ENCODE results near the gene PCDHB1. TPM values are rescaled to one million over a fixed set of nuclear protein-coding genes. Genes with fewer than 3 reads are reported as not detected.
"Not testable (repeated sequence)": the region's sequence is repeated elsewhere in the genome, so short reads cannot be mapped to it uniquely, and the experiment has no call there.

PCDHB1 gene
- total and polyA plus RNA-seq, 7 donors, result 0.01 to 0.06 TPM; not detected in 5

DNA sequence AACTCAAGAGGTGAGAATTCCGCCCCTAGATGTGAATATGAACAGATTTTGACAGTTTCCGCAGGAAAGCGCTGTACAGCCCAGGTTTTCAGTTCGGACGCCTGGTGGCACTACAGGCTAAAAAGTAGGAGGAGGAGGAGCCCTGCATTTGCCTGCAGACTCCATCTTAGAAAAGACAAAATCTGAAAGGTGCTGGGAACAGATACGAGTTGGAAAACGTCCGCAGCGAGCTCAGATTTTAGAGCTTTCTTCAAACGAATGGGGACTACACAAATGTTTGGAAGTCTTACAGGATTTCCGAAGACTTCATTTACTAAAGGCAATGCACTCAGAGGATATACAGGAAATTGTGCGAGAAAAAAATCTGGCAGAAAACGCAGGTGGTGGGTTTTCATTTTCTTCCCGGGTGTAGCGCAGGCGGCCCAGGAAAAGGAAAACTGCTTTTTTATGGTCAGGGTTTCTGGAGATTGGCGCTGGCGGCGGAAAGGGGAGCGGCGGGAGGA lies 33.4 kb downstream of the PCDHB1 start:
- TF ChIP-seq, protein P1, sequence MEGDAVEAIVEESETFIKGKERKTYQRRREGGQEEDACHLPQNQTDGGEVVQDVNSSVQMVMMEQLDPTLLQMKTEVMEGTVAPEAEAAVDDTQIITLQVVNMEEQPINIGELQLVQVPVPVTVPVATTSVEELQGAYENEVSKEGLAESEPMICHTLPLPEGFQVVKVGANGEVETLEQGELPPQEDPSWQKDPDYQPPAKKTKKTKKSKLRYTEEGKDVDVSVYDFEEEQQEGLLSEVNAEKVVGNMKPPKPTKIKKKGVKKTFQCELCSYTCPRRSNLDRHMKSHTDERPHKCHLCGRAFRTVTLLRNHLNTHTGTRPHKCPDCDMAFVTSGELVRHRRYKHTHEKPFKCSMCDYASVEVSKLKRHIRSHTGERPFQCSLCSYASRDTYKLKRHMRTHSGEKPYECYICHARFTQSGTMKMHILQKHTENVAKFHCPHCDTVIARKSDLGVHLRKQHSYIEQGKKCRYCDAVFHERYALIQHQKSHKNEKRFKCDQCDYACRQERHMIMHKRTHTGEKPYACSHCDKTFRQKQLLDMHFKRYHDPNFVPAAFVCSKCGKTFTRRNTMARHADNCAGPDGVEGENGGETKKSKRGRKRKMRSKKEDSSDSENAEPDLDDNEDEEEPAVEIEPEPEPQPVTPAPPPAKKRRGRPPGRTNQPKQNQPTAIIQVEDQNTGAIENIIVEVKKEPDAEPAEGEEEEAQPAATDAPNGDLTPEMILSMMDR (IDR thresholded peaks at IDR 0.05), result peak; percentile 46
- DNase-seq, result no peak
- peak in 2 of 4 donors; percentile 66 to 85 for ATAC-seq
- peak overlapping the region; percentile 62 for H3K4me3 ChIP-seq
- intact Hi-C loops (cut with DNase I), result no loop called here
- H3K27me3 ChIP-seq (ENCODE audit: insufficient read depth in 3 of 3, low read length in 2 of 3), result peaks cover 0 to 3% (median 0%) of the 10 kb centered on the region in 3 donors
- H3K36me3 ChIP-seq (ENCODE audit: insufficient read depth in 1 of 2, low read depth in 1 of 2), result no peaks in the 10 kb centered on the region
- no peaks in the 10 kb centered on the region for H3K9me3 ChIP-seq
- H3K4me1 ChIP-seq, result no peaks in the 10 kb centered on the region
- no peak overlapping the region for H3K27ac ChIP-seq
- WGBS, 3 donors, result 6 to 13% (median 8%) methylated on average over 21 of the region's 21 CpGs

DNA sequence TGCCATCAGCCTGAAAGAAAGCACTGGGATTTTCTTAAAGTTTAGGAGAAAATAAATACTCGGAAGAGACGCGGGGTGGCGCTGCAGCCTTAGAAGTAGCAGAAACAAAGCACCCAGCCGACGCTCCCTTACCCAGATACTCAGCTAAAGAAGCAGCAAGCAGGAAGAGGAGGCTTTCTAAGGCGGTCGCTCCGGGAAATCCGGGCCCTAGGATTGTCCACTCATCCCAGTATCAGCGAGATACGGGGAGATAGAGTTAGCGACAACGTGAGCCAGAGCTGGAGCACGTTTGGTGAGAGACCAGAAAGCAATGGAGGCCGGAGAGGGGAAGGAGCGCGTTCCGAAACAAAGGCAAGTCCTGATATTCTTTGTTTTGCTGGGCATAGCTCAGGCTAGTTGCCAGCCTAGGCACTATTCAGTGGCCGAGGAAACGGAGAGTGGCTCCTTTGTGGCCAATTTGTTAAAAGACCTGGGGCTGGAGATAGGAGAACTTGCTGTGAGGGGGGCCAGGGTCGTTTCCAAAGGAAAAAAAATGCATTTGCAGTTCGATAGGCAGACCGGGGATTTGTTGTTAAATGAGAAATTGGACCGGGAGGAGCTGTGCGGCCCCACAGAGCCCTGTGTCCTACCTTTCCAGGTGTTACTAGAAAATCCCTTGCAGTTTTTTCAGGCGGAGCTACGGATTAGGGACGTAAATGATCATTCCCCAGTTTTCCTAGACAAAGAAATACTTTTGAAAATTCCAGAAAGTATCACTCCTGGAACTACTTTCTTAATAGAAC lies 43.5 kb downstream of the PCDHB1 start, which contains the start of gene PCDHB2:
Gene PCDHB2 (plus strand): TSS at position 135 of the 782 bp plus-strand sequence. CDS start 176 bp downstream, at position 311.
- peak in 3 of 4 donors; percentile 39 to 62 (median 46) for ATAC-seq
- Histone ChIP-seq H3K36me3 (ENCODE audit: insufficient read depth in 1 of 2, low read depth in 1 of 2) (no peaks in the 10 kb centered on the region), H3K27me3 (ENCODE audit: insufficient read depth in 3 of 3, low read length in 2 of 3) (peaks cover 0 to 23% (median 11%) of the 10 kb centered on the region in 3 donors), H3K4me1 (no peaks in the 10 kb centered on the region), H3K9me3 (peaks cover 17% of the 10 kb centered on the region), H3K27ac (no peak within 1 kb of the TSS), H3K4me3 (peak within 1 kb of the TSS; percentile 55)
- intact Hi-C loops (cut with DNase I), result loop anchor here in 1 of 2 donors (10.0 kb wide), 1 partner anchor 470 kb away; no protein-coding TSS in a partner anchor
- TF ChIP-seq, protein P1 (IDR thresholded peaks at IDR 0.05), result peak; percentile 25
- WGBS, 3 donors, result 12 to 14% (median 13%) methylated on average over 29 of the region's 29 CpGs
- DNase-seq, result peak; percentile 39 to 53

DNA sequence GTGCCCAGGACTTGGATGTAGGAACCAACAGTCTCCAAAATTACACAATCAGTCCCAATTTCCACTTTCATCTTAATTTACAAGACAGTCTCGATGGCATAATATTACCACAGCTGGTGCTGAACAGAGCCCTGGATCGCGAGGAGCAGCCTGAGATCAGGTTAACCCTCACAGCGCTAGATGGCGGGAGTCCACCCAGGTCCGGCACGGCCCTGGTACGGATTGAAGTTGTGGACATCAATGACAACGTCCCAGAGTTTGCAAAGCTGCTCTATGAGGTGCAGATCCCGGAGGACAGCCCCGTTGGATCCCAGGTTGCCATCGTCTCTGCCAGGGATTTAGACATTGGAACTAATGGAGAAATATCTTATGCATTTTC lies 44.1 kb downstream of the PCDHB1 start:
- no peak for ATAC-seq
- intact Hi-C loops (cut with DNase I), result loop anchor here in 1 of 2 donors (10.0 kb wide), 1 partner anchor 470 kb away; no protein-coding TSS in a partner anchor
- Histone ChIP-seq H3K4me1 (no peaks in the 10 kb centered on the region), H3K27me3 (ENCODE audit: insufficient read depth in 3 of 3, low read length in 2 of 3) (peaks cover 0 to 26% (median 11%) of the 10 kb centered on the region in 3 donors), H3K36me3 (ENCODE audit: insufficient read depth in 1 of 2, low read depth in 1 of 2) (no peaks in the 10 kb centered on the region), H3K9me3 (peaks cover 17% of the 10 kb centered on the region), H3K27ac (no peak overlapping the region), H3K4me3 (peak overlapping the region; percentile 55)
- no peak for DNase-seq
- TF ChIP-seq, protein P1 (IDR thresholded peaks at IDR 0.05), result no peak
- WGBS, 3 donors, result 34 to 48% (median 35%) methylated on average over 12 of the region's 12 CpGs

DNA sequence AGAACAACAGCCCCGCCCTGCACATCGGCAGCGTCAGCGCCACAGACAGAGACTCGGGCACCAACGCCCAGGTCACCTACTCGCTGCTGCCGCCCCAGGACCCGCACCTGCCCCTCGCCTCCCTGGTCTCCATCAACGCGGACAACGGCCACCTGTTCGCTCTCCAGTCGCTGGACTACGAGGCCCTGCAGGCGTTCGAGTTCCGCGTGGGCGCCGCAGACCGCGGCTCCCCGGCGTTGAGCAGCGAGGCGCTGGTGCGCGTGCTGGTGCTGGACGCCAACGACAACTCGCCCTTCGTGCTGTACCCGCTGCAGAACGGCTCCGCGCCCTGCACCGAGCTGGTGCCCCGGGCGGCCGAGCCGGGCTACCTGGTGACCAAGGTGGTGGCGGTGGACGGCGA lies 45.0 kb downstream of the PCDHB1 start:
- peaks cover 0 to 30% (median 12%) of the 10 kb centered on the region in 3 donors for H3K27me3 ChIP-seq (ENCODE audit: insufficient read depth in 3 of 3, low read length in 2 of 3)
- H3K4me3 ChIP-seq; H3K9me3 ChIP-seq; H3K4me1 ChIP-seq; ATAC-seq; DNase-seq; H3K36me3 ChIP-seq (ENCODE audit: insufficient read depth in 1 of 2, low read depth in 1 of 2); H3K27ac ChIP-seq: not testable (repeated sequence)
- 33 to 39% (median 39%) methylated on average over 23 to 29 of the region's 46 CpGs for WGBS, 3 donors
- intact Hi-C loops (cut with DNase I), result loop anchor here in 1 of 2 donors (10.0 kb wide), 1 partner anchor 469 kb away; no protein-coding TSS in a partner anchor

DNA sequence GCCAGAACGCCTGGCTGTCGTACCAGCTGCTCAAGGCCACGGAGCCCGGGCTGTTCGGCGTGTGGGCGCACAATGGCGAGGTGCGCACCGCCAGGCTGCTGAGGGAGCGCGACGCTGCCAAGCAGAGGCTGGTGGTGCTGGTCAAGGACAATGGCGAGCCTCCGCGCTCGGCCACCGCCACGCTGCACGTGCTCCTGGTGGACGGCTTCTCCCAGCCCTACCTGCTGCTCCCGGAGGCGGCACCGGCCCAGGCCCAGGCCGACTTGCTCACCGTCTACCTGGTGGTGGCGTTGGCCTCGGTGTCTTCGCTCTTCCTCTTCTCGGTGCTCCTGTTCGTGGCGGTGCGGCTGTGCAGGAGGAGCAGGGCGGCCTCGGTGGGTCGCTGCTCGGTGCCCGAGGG lies 45.4 kb downstream of the PCDHB1 start:
- peaks cover 0 to 30% (median 12%) of the 10 kb centered on the region in 3 donors for H3K27me3 ChIP-seq (ENCODE audit: insufficient read depth in 3 of 3, low read length in 2 of 3)
- intact Hi-C loops (cut with DNase I), result loop anchor here in 1 of 2 donors (10.0 kb wide), 1 partner anchor 468 kb away; no protein-coding TSS in a partner anchor
- not testable (repeated sequence) for ATAC-seq; H3K36me3 ChIP-seq (ENCODE audit: insufficient read depth in 1 of 2, low read depth in 1 of 2); H3K9me3 ChIP-seq; DNase-seq; H3K4me1 ChIP-seq; H3K27ac ChIP-seq; H3K4me3 ChIP-seq
- 30 to 40% (median 34%) methylated on average over 15 to 34 of the region's 38 CpGs for WGBS, 3 donors

Measured in psoas muscle (tissue), 8 donors.